IPS-20b (cell line): ENCODE data around the gene LRRC43.

Source experiments
- H3K27ac ChIP-seq: one replicate; pipeline ENCODE4 v1.5.1; 2013; ENCODE audit warnings: low read length
- H3K27me3 ChIP-seq: 2 replicates; pipeline ENCODE4 v1.6.1; 2013; ENCODE audit warnings: mild to moderate bottlenecking, low read length, inconsistent platforms; ENCODE audit not compliant: insufficient read depth
- H3K36me3 ChIP-seq: 2 replicates; pipeline ENCODE4 v1.6.1; 2013; ENCODE audit warnings: low read depth, mild to moderate bottlenecking, inconsistent platforms, low read length, moderate library complexity; ENCODE audit not compliant: insufficient read depth
- H3K4me1 ChIP-seq: 2 replicates; pipeline ENCODE4 v1.6.1; 2013; ENCODE audit warnings: mild to moderate bottlenecking, control low read depth, inconsistent platforms, low read length, moderate library complexity; ENCODE audit not compliant: insufficient read depth
- H3K4me3 ChIP-seq: 2 replicates; pipeline ENCODE4 v1.5.1; 2013; ENCODE audit warnings: mild to moderate bottlenecking, low read length, inconsistent platforms
- H3K9ac ChIP-seq: 2 replicates; pipeline ENCODE4 v1.6.1; 2013; ENCODE audit warnings: low read depth, mild to moderate bottlenecking, inconsistent platforms, low read length, moderate library complexity
- H3K9me3 ChIP-seq: 2 replicates; pipeline ENCODE4 v1.6.1; 2013; ENCODE audit warnings: mild to moderate bottlenecking, low read depth, low read length, inconsistent platforms; ENCODE audit not compliant: insufficient read depth

LRRC43 gene

DNA sequence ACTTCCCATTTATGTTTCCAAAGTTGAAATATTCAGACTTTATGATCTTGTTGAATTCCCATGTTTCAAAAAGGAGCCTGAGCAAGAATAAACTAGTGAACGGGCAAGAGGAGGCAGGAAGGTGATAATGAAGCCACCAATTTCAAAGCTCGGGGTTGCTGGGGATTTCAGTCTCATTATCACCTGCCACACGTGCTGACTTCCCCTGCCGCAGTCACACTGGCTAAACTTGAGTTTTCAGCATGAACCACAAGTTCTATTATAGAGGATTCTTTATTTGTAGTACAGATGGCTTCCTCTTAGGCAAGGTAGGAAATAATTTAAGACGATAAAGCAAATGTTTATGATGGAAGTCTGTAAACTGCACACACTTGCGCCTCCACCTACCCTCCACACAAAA lies 61.0 kb downstream of the LRRC43 start:
- Histone ChIP-seq H3K9me3 (no peaks in the 10 kb centered on the region), H3K36me3 (peaks cover 39% of the 10 kb centered on the region), H3K27ac (no peak overlapping the region), H3K27me3 (no peaks in the 10 kb centered on the region), H3K9ac (no peak overlapping the region), H3K4me1 (no peaks in the 10 kb centered on the region), H3K4me3 (no peak overlapping the region)

DNA sequence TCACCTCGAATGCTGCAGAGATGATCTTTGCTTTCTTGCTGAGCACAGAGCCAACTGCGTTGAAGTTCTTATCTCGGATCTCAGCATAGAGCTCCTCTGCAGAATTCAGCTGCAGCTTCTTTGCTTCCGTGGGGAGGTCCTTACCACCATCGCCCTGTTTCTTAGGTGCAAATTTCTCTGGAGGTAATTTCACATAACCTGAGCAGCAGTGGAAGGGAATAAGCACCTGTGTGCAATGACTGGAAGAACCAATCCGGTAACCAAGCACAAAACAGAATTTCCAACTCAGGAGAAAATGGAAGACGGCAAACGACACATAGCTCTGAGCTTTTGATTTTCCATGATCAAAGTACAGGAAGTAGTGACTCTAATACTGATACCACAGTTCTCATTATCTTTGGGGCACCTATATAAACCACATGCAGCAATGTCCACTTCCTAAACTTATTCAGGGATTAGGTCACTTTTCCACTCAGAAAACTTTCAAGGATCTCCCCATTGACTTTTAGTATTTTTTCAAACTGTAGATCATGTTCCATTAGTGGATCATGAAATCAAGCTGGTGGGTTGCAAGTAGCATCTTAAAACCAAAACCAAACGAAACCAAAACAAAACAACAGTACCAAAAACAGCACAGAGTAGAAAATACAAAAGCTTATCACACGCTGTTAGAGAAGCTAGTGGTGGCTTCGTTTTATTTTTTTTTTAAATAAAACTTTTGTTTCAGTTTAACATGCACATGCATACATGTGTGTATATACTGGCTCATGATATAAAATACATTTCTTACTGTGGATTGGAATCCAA lies 61.8 kb downstream of the LRRC43 start:
- no peaks in the 10 kb centered on the region for H3K9me3 ChIP-seq
- H3K36me3 ChIP-seq, result peaks cover 43% of the 10 kb centered on the region
- H3K9ac ChIP-seq, result no peak overlapping the region
- no peak overlapping the region for H3K27ac ChIP-seq
- no peak overlapping the region for H3K4me3 ChIP-seq
- no peaks in the 10 kb centered on the region for H3K4me1 ChIP-seq
- H3K27me3 ChIP-seq, result no peaks in the 10 kb centered on the region

- H3K9ac ChIP-seq, result no peak overlapping the region
- no peaks in the 10 kb centered on the region for H3K9me3 ChIP-seq
- peaks cover 41% of the 10 kb centered on the region for H3K36me3 ChIP-seq
Measured at GRCh38 chr12:122245553-122245952, 62.6 kb downstream of the LRRC43 start.

DNA sequence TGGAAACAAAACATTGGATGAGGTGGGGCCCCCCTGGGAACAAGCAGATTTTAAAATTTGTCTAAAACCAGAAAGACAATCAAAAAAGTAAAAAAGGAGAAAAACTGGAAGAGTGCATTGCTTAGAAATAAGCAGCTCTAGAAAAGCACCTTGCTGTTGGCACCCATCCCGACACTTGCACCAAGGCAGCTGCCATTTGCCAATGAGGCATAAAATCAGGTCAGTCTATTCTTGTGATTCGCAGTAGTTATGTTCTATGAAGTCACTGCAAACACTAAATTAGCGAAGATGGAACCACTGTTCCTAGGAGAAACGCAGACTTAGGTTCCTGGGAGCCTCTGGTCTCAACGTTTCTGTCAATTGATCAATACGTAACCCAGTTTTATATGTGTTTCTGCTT lies 67.1 kb downstream of the LRRC43 start:
- Histone ChIP-seq H3K4me1 (no peaks in the 10 kb centered on the region), H3K27ac (no peak overlapping the region), H3K9ac (no peak overlapping the region), H3K36me3 (peaks cover 19% of the 10 kb centered on the region), H3K4me3 (no peak overlapping the region), H3K9me3 (no peaks in the 10 kb centered on the region), H3K27me3 (no peaks in the 10 kb centered on the region)

More at GRCh38 chr12:122245553-122245952, 62.6 kb downstream of the LRRC43 start:
- Histone ChIP-seq H3K4me1 (no peaks in the 10 kb centered on the region), H3K27ac (no peak overlapping the region), H3K4me3 (no peak overlapping the region), H3K27me3 (no peaks in the 10 kb centered on the region)

GRCh38 chr12:122250536-122250935 lies 67.6 kb downstream of the LRRC43 start:
- H3K36me3 ChIP-seq, result peaks cover 19% of the 10 kb centered on the region
- no peaks in the 10 kb centered on the region for H3K27me3 ChIP-seq
- no peak overlapping the region for H3K4me3 ChIP-seq
- no peaks in the 10 kb centered on the region for H3K9me3 ChIP-seq
- no peak overlapping the region for H3K27ac ChIP-seq
- no peaks in the 10 kb centered on the region for H3K4me1 ChIP-seq
- H3K9ac ChIP-seq, result no peak overlapping the region
